HG03571 (cell line): ENCODE data around the gene ST3GAL2.
A peak's percentile ranks its signal among the peaks of the same experiment; 100 is the strongest.

ENCODE experiments used
- ATAC-seq: cut with Tn5 transposase; IDR thresholded peaks from one replicate; pipeline ENCODE4 v1.9.1; 2021; ENCODE audit not compliant: unreplicated experiment

The ST3GAL2 gene

DNA sequence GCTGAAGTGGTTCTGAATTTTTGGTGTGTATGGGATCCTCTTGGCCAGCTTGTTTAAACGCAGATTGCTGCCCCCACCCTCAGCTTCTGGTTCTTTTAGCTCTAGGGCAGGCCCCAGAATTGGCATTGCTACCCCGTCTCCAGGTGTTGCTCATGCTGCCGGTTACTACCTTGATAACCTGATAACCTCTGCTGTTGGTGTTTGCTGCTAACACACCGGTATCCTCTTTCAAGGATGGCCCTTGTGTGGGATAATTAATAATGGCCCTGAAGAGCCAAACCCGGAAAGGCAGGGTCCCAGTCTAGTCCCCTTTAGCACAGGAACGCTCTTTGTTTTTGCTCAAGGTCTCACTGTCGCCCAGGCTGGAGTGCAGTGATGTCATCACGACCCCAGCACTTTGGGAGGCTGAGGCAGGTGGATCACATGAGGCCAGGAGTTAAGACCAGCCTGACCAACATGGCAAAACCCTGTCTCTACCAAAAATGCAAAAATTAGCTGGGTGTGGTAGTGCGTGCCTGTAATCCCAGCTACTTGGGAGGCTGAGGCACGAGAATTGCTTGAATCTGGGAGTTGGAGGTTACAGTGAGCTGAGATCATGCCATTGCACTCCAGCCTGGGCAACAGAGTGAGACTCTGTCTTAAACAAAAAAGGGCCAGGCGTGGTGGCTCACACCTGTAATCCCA, 1.3 kb upstream of the ST3GAL2 start:
- ATAC-seq: no peak

DNA sequence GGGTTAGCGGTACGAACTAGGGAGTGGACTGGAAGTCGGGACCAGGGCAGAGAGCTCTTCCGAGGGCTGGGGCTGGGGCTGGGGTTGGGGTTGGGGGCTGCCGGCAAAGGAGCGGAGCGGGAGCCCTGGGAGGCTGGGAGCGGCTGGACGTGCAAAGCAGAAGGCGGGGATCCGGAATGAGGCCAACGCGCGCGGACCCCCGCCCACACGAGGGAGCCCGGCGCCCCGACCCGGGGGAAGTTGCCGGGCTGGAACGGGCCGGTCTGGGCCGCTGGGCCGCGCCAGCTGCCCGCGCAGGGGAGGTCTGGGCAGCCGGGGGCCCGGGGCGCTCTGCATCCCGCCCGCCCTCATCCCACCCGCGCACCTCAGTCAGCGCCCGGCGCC, 323 bp downstream of the ST3GAL2 start:
- ATAC-seq: no peak

DNA sequence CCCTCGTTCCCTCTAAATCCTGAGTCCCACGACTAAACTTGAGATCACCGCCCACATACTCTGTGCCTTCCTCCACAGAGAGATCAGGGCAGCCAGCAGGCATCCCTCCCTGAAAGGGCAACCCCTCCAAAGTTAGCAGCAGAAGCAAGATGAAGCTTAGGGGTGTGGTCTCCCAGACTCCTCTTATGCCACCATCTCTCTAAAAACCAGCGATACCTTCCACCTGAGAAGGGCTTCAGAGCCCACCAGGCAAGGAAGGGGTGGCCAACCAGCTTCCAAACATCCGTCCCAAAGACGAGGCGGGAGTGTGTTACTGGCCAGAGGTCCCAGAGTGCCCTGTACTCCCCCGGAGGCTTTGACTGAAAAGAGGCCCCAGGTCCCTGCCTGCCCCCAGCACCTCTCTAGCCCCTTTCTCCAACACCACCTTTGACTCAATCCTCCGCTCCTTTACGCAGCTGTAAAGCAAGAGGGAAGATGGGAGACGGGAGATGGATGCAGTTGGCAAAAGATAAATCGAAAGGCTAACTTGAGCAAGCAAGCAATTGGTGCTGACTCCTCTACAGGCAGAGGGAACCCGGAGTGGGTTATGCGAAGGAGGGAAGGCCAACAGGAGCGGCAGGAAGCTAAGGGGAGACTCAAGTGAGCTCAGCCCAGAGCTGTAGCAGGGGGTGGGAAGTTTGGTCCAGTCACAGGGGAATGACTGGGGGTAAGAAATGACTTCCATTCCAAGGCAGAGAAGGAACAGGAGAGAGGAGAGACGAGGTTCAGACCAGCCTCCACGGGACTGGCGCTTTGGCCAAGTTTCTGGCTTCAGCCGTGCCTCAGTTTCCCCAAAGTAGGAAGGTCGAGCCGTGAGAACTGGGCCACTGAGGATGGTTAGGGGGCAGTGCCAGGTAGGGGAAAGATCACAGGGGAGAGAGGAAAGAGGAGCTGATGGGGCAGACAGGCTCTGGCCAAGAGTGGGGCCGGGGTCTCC, 1.0 kb downstream of the ST3GAL2 start:
- ATAC-seq: no peak

DNA sequence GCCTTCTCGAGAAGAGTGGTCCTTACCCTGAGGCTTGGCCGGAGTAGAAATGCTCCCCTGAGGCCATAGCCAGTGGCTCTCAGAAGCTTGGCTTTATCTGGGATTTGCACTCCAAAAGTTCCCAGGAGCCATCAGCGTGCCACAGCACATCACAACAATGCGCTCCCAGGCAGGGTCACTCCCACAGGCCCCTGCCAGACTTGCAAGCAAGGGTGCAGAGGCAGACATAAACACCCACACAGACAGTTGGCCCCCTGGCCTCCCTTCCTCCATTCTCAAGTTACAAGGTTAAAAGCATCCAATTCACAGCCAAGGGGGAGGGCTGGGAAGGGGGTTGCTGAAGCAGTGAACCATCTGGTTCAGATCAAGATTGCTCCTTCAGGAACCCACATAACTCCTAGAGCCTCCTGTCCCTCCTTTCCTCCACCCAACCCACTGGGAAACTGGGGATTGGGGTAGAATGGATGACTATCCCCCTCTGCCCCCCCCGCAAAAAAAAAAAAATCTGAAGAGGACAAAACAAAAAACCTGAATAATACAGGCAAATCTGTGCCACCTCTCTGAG, 1.8 kb downstream of the ST3GAL2 start:
- ATAC-seq: no peak

DNA sequence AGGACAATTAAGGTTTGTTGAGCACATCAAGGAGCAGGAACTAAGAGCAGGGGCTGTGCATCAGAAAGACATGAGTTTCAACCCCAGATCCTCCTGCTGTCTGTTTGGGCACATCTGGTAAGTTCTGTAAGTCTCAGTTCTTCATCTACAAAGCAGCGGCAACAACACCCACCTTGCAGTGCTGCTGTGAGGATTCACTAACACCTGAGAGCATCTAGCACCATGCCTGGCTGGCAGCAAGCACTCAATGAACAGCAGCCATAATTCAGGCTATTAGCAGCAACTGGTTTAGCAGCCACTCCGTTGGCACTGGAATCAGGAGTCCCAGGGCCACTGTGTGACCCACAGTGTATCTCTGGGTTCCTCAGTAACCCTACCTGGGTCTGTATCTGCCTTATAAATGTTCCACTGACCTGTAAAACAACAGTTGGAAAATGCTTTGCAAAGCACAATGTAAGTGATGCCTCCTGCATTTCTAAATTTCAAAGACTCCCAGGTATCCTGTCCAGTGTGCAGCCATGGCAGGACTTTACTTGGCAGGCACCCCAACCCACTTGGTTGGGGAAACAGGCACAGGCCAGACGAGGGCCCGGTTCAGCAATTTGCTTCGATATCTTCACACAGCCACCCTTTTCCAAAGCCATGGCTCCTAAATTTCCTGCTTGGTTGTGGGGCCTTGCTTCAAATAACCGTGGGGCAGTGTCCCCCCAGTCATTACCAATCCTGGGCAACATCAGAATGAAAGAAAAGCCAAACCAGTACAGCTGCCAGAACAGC, 4.2 kb downstream of the ST3GAL2 start:
- no peak for ATAC-seq

DNA sequence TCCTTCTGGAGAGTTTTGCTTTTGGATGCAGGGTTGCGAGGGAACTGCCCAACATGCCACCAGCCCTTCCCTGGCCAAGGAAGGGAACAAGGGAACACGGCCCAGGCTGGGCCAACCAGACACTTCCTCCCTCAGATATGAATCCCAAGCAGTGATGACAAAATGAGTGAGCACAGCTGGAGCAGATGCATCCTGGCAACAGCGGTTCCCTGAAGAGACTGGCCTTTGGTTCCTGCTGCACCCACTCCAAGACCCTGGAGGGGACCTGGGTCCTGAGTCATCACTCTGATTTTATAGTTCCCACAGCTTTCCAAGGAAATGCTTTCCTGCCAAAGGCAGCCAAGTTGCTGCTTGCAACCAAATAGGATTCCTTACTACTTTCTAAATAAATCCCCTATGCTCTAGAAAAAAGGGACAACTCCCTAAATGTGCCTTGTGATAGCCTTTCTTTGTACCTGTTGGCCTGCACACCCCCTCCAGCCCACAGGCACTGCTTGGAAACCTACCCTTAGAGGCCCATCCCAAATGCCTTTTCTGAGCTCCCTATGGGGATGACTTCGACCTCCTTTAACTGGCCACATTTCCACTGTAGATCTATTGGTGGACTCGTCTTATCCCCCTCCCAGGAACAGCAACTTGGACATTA, 5.3 kb downstream of the ST3GAL2 start:
- ATAC-seq: no peak

DNA sequence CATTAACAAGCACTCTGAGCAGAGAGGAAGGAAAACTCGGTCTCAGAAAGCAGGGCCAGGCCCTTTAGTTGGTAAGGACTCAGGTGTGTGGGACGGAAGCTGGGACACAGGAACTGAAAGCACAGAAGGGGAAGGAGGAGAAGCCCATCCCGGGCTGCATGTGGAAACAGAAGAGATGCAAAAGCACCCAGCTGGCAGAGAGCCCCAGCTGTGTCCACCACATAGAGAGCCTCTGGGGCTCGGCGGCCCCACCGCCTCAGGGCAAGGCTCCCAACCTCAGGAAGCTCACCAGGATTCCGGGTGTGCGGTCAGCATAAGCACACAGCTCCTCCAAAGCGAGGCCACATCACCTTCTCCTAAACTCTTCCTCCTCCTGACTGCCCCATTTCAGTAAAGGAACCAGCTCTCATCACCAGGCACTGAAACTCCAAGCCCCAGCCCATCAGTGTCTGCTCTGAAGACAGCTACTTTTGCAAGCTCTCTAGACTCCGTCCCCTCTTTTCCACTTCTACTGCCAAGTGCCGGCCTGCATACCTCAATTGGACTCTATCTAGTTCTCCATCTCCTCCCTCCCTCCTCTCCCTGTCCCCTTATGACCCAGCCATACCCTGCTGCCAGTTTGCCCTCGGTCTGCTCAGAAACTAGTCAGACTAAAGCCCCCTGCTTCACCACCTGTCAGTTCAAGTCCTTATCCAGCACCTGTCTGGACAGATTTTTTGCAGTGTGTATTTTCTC, 6.0 kb downstream of the ST3GAL2 start:
- ATAC-seq: no peak

DNA sequence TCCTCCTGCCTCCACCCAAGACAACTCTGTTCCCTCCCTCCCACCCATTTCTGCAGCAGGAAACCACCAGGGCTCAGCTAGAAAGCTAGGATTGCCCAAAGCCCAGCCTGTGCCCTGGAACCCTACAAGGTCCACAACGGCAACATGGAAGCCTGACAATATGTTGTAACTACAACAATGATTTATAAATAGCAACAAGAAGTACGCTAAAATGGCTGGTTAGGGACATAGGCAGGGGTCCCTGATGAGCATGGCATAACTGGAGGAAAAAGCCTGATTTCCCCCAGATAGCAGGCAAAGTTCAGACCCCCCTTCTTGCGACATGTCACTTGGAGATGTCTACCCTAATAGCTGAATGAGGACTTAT, 6.6 kb downstream of the ST3GAL2 start:
- ATAC-seq: no peak

DNA sequence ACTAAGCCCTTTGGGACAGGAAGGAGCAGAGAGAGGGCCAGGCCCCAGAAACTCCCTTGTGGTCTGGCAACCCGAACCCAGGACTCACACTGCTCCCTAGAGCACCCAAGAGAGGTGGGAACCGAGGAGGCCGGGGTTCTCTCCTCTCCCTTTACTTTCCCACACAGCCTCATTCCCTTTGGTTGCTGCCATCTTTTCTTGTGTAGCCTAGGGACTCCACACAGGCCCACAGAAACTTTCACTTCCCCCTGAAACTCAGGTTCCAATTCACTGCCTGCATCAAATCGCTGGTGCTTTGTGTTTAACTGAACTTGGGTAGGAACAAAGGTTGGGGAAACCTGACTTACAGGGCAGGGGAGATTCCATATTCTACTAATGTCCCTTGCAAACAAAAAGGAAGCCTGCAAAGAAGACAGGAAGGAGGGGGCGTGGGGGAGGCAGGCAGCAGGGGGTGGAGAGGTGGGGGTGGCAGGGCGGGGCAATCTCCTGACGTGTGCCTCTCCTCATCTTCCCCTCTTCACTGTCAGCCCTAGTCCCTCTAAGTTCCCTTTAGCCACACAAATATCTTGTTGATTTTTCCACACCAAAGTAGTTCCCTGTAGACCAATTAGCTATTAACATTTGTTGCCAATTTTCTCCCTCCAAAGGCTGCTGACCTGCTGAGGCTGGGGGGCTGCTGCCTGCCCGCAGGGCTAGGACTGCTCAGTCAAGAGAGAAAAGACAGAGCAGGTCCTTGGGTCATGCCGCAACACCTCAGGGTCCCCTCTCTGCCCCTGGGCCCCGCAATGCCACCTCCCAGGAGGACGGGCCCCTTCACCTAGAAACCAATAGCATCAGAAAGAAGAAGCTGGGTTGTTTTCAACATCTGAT, 8.0 kb downstream of the ST3GAL2 start:
- ATAC-seq: peak; percentile 50

DNA sequence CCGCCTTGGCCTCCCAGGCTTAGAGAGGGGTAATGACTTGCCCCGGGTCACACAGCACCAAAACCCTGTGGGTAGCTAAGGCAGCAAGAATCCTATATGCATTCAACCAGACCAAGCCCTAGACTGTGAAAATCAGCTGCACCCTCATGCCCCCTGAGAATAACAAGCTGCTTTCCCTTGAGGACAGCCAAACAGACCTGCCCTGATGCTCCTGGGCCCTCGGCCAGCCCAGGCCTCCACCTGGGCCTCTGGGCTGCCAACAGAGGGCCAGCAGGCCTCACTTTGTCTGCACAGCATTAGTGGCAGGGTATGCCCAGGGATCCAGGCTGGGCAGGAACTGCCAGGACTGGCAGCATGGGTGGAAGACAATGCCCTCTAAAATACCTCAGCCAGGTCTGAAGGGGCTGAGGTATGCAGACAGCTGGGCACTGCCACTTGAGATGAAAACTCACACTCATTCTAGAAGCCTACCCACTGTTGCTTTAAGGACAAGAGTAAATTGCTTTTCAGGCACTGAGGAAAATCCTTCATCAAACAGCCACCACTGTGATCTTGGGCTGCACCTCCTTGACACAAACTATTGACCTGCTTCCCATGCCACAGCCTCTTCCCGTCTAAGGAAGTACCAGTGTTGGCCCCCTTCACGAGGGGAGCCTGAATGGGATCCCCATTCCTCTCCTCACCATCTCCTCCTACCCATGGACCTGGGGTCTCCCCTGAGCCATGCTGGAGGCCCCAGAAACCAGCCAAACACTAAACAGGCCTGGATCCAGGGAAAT, 8.8 kb downstream of the ST3GAL2 start:
- no peak for ATAC-seq

DNA sequence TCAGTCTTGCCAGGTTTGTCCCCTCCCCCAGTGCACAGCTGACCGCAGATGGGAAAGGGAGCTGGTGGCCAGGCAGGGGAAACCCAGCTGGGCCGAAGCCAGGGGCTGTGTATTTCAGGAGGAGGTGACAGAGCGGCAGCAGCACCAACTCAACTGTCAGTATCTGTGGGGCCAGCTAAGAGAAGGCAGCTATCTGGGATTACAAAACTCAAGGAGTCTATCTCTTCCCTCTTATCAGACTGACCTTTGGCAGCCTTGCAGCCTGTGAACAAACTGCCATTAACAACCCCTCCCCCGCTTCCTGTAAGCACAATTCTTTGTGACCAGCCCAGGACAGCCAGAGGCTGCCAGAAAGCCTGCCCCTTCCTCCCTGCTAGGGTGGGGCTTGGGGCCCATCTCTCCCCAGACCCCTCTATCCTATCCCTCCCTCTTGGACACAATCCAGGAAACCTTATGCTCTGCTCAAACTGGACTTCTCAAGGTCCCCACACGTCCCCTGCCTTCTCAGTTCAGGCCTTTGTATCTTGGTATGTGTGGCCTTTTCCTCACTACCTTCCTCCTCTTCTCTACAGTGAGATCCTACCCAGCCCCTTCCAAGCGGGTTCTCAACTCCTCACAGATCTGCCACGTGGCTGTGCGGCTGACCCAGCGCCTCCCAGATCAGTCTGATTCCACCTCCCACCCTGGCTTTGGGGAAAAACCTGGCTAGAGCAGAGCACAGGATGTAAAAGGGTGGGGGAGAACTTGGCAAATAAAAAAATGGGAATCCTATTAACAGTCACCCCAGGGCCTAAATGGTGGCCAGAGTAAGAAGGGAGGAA, 10.5 kb downstream of the ST3GAL2 start:
- ATAC-seq: no peak

DNA sequence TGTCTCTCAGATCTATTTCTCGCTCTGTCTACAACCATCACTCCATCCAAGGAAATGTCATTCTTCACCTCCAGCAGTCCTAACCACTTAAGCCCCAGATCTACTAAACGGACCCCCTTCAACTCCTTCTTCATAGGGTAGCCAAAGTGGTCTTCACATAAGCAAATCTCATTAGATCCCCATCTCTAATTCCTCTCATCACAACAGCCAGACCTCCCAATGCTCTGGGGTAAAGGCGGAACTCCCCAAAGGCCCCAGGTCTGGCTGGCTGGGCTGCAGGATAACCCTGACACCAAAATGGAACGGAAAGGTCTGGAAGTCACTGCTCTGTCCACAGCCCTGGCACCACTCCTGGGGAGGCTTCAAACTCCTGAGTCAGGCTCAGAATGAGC, 11.1 kb downstream of the ST3GAL2 start:
- no peak for ATAC-seq

DNA sequence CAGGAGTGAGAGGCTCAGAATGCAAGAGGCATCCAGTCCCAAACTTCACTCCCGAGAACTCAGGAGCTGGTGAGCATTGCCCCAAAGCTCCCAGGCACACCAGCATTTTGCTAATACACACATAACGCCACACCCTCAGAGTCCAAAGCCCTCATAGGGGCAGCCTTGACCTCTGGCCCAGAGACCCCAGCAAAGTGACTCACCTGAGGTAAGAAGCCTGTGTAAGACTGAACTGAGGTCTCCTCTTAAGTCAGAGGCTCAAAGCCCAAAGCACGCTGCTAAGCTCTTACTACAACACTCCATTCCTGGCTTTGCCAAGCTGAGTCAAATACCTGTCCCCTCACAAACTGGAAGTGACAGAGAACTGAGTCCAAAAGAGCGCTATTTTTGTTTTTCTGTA, 16.4 kb downstream of the ST3GAL2 start:
- ATAC-seq: no peak

DNA sequence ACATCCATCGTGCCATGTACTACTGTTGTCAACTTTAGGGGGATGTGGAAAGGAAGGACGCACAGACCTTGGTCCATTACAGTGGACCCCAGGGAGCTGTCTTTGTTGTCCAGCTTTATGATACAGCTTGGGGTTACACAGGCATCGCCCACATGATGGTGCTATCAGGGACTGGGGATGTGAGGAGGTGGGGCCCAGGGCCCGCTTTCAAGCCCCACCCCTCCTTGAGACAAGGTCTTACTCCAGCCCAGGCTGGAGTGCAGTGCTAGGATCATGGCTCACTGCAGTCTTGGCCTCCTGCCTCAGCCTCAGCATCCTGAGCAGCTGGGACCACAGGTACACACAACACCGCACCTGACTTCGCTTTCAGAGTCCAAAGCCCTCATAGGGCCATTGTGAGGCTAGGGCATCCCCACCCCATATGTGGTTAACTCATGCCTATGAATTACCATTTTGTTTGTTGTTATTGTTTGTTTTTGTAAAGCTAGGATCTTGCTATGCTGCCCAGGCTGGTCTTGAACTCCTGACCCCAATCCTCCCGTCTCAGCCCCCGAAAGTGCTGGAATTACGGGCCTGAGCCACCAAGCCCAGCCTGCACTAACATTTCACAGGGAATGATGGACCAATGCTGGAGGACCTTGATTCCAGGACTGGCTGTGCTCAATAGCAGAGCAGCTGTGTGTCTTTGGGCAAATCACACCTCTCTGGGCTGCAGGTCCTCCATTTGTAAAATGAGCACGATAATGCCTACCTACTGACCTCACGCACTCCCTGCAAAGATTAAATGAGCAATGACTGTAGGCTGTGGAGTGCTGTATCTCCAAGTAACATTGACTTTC, 17.2 kb downstream of the ST3GAL2 start:
- no peak for ATAC-seq

DNA sequence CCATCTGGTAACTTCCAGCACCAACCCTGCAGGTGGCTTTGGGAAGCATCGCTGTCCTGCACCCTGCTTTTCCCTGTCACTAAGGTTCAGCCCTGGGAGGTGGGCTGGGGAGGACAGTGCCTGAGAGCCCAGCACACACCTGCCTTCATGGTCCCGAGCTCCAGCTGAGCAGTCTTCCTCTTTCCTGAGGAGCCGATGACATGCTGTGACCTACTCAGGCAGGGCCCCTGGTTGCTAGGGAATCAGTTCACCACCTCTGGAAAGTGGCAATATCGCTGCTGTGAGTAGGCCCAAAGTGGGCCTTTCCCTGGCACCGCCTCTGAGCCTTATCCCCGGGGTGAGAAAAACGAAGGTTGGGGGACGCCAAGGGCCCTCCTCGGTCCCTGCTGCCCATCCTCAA, 17.9 kb downstream of the ST3GAL2 start:
- no peak for ATAC-seq
